Ascending aorta (tissue), 2 donors: ENCODE results near the gene C16orf95. TPM values are rescaled to one million over a fixed set of nuclear protein-coding genes. Genes with fewer than 3 reads are reported as not detected.

Source experiments
- DNase-seq, 2 donors: peaks; one replicate each; pipeline ENCODE4 v3.0.0-alpha.2; 2019; ENCODE audit warnings: low spot score in 2 of 2
- H3K27ac ChIP-seq, 2 donors: fragments of 200-600 bp; sonication (generic); one replicate each; pipeline ENCODE4 v1.5.1; 2016 to 2017; ENCODE audit warnings: mild to moderate bottlenecking in 1 of 2
- H3K27me3 ChIP-seq: fragments of 200-600 bp; sonication (generic); one replicate; pipeline ENCODE4 v1.5.1; 2017
- H3K36me3 ChIP-seq, 2 donors: fragments of 200-600 bp; sonication (generic); one replicate each; pipeline ENCODE4 v1.5.1; 2016
- H3K4me1 ChIP-seq, 2 donors: fragments of 200-600 bp; sonication (generic); one replicate each; pipeline ENCODE4 v1.5.1; 2016 to 2017; ENCODE audit warnings: mild to moderate bottlenecking in 1 of 2
- H3K4me3 ChIP-seq, 2 donors: fragments of 200-600 bp; sonication (generic); one replicate each; pipeline ENCODE4 v1.5.1; 2016 to 2017; ENCODE audit warnings: mild to moderate bottlenecking in 1 of 2
- H3K9me3 ChIP-seq, 2 donors: fragments of 200-600 bp; sonication (generic); one replicate each; pipeline ENCODE4 v1.5.1; 2016
- intact Hi-C: fragments of 100-400 bp; cut with DNase I; formaldehyde crosslinking; loops from one replicate; pipeline ENCODE4 v1.15.1; 2023
- total RNA-seq: library from RNA; depleted of rRNA; stranded (reverse); fragments of >200 nt; gene quantifications from one replicate; pipeline ENCODE4 v1.1.0, GENCODE V29; 2016
- TF ChIP-seq, protein P1 (sequence below), 3 experiments: fragments of 200-600 bp in 2 of 3; fragments of 450-650 bp in 1 of 3; sonication (generic) in 2 of 3; IDR thresholded peaks; one replicate each; pipeline ENCODE4 v1.5.1; 2016 to 2019; ENCODE audit warnings: antibody characterized with exemption in 3 of 3, mild to moderate bottlenecking in 1 of 3, moderate library complexity in 1 of 3

C16orf95 gene
- total RNA-seq, 1 donor from 2014 or later, result not detected

DNA sequence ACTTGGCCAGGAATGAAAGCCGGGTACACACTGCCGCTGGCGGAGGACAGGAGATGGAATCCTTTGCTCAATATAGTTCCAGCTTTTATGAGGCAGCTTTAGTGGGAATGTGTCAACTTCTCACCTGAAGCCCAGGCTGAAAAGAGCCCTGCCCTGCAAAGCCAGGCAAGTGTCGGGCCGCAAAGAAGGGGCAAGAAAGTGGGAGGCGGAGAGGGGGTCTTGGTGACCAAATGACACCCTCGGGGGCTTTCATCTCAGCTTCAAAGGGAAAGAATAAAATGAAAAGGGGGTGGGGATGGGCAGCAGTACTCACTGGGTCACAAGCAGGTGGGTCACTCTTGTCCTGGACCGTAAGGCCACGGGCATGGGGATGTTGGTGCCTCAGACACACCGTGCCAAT lies 62.9 kb downstream of the C16orf95 start:
- Histone ChIP-seq H3K36me3 (no peaks in the 10 kb centered on the region), H3K9me3 (no peaks in the 10 kb centered on the region), H3K27ac (no peak overlapping the region), H3K4me1 (no peaks in the 10 kb centered on the region), H3K4me3 (no peak overlapping the region), H3K27me3 (no peaks in the 10 kb centered on the region)
- TF ChIP-seq, protein P1, sequence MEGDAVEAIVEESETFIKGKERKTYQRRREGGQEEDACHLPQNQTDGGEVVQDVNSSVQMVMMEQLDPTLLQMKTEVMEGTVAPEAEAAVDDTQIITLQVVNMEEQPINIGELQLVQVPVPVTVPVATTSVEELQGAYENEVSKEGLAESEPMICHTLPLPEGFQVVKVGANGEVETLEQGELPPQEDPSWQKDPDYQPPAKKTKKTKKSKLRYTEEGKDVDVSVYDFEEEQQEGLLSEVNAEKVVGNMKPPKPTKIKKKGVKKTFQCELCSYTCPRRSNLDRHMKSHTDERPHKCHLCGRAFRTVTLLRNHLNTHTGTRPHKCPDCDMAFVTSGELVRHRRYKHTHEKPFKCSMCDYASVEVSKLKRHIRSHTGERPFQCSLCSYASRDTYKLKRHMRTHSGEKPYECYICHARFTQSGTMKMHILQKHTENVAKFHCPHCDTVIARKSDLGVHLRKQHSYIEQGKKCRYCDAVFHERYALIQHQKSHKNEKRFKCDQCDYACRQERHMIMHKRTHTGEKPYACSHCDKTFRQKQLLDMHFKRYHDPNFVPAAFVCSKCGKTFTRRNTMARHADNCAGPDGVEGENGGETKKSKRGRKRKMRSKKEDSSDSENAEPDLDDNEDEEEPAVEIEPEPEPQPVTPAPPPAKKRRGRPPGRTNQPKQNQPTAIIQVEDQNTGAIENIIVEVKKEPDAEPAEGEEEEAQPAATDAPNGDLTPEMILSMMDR (IDR thresholded peaks at IDR 0.05), result no peak
- DNase-seq, result peak in 1 of 2 donors; percentile 18
- intact Hi-C loops, result no loop called here

DNA sequence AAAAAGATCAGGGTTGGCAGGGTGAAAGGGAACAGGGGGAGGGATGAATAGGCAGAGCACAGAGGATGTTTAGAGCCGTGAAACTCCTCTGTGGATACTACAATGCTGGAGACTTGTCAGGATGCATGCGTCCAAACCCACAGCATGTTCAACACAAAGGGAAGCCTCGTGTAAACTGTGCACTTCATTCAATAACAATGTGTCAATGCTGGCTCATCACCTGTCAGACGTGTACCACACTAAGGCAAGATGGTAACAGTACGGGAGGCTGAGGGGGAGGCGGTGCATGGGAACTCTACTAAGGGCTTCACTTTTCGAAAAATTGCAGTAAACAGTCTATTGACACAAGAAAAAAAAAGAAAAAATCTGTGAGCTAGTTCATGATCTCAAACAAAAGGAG lies 63.7 kb downstream of the C16orf95 start:
- no peak overlapping the region for H3K27ac ChIP-seq
- intact Hi-C loops, result no loop called here
- DNase-seq, result peak in 1 of 2 donors; percentile 48
- H3K9me3 ChIP-seq, result no peaks in the 10 kb centered on the region
- H3K27me3 ChIP-seq, result no peaks in the 10 kb centered on the region
- H3K4me1 ChIP-seq, result no peaks in the 10 kb centered on the region
- TF ChIP-seq, protein P1 (IDR thresholded peaks at IDR 0.05), result no peak
- no peaks in the 10 kb centered on the region for H3K36me3 ChIP-seq
- H3K4me3 ChIP-seq, result no peak overlapping the region

Other genes starting within 250 kb of the C16orf95 start
- gene FBXO31, start 66.4 kb upstream of the C16orf95 start, total RNA-seq, result 224 TPM
- 37.0 TPM for gene MAP1LC3B, start 74.9 kb upstream of the C16orf95 start, total RNA-seq
- 131 TPM for gene ZCCHC14, start 175.6 kb upstream of the C16orf95 start, total RNA-seq